HK-2 (cell line): ENCODE results near the gene VENTX.
A peak's percentile ranks its signal among the peaks of the same experiment; 100 is the strongest.

Experiments
- DNase-seq: peaks from one replicate; pipeline ENCODE4 v3.0.0-alpha.2; 2018; ENCODE audit not compliant: unreplicated experiment

The VENTX gene

GRCh38 chr10:133271521-133272300 is 34.1 kb downstream of the VENTX start:
- DNase-seq = no peak

GRCh38 chr10:133272301-133272963 is 34.8 kb downstream of the VENTX start:
- no peak for DNase-seq

DNA sequence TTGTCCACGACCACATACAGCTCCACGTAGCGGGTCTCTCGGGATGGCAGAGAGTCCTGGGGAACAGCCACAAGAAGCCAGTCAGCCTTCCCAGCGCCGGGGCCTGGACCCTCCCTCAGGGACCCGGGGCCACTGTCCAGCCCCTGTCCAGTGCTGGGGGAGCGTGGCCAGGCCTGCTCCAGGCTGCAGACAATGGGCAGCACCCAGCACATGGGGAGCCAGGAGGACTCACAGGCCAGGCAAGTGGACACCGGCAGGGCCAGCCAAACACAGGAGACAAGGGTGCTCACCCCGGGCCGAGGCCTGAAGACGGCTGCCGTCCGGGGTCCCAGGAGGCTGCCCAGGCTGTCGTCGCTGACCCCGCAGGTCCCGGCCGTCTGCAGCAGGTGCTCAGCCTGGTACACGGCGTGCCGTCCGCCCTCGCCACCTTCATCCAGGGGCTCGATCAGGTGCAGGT is 35.3 kb downstream of the VENTX start:
- no peak for DNase-seq

DNA sequence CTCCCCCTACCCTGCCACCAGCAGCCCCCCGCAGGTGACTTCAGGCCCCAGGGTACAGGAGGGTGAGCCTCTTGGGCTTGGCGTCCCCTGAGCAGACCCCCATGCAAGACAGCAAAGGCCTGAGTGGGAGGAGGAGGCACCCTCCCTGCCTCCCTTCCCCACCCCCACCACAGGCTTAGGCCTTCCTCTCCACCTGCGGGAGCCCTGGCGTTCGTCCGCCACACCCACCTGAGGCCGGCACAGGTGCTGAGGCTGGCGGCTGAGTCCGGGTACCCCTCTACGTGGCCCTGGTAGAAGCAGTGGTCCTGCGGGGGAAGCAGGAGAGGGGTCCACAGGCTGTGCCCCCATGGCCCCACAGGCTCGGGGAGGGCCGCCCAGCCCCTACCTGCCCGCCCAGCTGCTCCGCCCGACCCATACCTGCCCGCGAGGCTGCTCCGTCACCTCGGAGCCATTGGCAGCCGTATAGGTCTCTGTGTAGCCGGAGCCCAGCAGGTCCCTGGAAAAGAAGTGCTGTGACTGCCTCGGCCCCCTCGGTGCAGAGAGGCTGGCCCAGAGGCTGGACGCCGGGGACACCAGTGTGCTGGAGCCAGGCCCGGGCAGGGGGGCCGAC is 36.0 kb downstream of the VENTX start:
- DNase-seq = no peak

DNA sequence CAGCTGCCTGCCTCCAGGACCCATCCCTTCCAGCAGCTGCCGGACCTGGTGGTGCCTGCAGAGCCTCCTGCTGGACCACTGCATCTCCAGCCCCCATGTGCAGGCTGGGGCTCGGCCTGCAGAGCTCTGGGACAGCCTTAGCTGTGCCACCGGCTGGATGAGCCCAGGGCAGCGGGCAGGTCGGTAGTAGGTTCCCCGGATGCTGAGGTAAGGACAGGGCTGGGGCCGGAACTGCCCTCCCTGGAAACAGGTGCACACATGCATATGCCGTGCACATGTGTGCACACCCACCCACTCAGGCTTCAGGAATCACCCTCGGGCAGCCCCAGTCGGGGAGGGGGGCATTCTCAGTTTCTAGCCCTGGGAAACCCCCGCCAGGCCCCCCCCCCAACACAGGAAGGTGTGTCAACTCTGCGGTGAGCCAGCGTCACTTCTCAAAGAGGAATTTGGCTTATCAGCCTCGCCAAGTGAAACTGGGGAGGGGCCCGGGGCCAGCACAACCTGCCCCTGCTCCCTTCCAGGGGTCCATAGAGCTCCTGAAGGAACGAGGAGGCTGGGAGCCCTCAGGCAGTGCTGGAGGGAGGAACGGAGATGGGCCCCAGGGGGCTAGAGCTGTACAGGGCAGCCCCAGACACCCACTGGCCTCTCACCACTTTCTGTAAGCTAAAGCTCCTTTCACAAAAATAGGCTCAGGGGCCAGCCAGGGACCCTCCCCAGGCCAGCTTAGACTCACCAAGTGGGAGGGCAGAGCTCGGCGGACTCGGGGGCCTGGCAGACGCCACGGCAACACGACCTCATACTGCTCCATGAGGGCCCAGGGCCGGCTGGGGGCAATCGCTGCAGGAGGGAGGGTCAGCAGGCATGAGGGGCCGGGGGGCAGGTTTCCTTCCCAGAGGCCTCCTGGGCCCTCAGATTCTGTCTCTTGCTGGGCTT is 37.4 kb downstream of the VENTX start:
- no peak for DNase-seq

- DNase-seq = no peak
Measured at GRCh38 chr10:133275684-133276092, 38.0 kb downstream of the VENTX start.

GRCh38 chr10:133276100-133276434 is 38.4 kb downstream of the VENTX start:
- DNase-seq = no peak

DNA sequence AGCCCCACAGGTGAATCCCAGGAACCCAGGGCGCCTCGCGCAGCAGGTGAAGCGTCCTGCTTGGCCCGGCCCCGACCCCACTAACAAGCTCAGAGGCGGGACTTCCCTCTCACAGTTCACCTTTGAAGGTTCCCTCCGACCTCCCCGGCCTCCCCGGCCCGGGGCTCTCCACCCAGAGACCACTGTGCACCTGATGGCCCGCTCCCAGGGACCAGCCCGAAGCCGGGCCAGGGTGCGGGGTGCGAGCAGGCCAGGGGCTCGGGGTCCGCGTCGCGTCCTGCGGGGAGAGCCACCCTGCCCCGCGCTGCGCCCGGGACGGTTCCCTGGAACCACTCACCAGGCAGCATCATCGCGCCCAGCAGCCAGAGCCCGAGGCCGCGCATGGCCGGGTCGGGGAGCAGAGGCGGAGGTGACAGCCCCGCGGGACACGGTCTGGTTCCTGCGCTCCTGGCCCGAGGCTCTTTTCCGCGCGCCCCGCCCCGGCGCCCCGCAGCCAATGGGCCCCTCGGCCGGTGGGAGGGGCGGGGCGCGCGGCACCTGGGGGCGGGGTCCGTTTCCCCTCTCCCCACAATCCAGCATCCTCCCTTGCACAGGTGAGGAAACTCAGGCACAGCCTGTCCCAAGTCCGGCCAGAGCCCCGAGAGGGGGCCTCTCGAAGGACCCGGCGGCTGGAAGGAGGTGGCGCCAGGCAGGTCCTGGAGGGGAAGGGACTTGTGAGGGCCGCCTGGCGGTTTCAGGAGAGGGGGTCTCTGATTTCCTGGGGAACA is 39.0 kb downstream of the VENTX start, which contains the start of gene ADAM8:
TSS of gene ADAM8 (minus strand) at position 434 of the 767 bp plus-strand sequence. CDS start at position 383, 51 bp downstream.
- no peak for DNase-seq

GRCh38 chr10:133277277-133277992 is 39.8 kb downstream of the VENTX start:
- no peak for DNase-seq

DNA sequence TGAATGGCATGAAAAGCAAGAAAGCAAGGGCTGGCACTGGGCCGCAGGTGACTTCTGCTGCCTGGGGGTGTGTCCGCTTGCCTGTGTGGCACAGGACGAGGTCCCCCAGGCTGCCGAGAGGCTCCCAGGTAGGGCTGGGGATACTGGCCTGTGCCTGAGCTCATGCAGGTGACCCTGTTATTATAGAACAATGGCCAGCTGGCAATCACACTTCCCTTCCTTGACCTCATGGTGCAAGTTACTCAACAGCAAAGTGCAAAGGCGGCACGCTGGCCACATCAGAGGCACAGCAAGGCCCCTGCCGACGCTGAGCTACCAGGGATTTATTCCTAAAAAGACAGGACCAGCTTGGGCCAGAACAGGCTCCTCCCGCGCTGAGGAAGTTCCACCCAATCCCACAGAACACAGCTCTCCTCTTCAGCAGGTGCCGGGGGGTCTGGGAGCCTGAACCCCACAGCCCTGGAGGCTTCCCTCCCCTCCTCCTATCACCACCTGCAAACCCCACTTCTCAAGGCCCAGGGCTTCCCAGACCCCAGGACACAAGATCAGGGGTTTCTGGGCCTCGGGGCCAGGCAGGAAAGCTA is 40.4 kb downstream of the VENTX start:
- DNase-seq = no peak

DNA sequence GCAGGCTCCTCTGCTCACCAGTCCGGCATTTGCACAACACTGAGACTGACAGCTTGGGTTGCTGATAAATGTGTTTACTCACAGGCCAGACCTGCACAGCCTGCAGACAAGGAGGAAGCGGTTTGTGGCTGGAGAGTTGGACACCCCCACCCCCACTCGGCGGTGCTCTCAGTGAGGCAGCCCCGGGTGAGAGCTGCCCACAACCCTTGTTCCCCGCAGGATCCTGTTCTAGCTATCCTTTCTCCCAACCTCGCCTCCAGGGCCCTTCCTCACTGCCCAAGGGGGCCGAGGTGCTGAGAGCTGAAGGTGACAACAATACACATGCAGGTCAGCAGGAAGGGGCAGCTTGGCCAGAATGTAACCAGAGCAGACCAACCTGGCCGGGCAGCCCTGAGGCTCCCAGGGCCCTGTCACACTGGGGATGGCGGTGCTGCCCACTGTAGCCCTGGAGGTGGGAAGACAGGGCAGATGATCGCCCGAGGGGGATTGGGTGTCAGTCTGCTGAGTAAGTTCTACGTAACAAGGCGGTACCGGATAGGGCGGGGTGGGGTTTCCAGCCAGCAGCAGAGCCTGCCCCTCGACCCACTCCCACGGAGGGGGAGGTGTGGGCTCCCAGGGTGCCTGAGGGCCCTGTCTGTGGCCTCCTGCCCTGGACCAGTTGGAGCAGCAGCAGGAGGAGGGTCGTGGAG is 41.1 kb downstream of the VENTX start:
- peak; percentile 87 for DNase-seq

DNA sequence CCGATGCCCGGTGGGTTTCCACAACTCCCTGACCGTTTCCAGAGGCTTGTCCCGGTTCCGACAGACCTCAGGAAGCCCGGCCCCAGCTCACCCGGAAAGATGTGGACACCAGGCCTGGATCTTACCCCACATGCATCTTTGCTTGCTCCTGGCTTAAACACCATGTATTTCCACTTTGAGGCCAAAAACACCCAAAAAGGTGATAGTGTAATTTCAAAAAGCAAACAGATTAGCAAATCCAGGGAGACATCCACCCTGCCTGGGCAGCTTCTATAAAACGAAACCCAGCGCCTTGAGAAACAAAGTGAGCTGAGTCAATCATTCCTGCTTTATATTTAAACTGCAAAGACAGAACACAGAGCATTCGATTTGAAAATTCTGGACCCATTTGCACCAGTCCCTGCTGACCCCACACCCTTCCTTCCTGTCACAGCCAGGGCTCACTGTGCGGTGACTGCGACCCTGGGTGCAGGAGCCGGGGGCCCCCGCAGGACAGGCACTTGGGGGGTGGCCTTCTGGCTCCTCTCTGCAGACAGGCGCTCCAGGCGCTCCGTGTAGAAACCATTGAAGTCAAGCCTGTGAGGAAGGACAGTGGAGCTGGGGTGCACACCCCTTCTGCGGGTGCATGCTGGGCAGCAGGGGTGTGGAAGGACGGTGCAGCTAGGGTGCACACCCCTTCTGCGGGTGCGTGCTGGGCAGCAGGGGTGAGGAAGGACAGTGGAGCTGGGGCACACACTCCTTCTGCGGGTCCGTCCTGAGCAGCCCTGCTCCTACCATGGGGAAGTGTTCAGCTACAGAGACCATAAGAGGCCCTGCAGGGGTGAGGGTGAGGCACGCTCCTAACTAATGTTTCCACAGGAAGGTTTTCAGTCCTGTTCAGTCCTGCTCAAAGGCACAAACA is 41.9 kb downstream of the VENTX start:
- no peak for DNase-seq

DNA sequence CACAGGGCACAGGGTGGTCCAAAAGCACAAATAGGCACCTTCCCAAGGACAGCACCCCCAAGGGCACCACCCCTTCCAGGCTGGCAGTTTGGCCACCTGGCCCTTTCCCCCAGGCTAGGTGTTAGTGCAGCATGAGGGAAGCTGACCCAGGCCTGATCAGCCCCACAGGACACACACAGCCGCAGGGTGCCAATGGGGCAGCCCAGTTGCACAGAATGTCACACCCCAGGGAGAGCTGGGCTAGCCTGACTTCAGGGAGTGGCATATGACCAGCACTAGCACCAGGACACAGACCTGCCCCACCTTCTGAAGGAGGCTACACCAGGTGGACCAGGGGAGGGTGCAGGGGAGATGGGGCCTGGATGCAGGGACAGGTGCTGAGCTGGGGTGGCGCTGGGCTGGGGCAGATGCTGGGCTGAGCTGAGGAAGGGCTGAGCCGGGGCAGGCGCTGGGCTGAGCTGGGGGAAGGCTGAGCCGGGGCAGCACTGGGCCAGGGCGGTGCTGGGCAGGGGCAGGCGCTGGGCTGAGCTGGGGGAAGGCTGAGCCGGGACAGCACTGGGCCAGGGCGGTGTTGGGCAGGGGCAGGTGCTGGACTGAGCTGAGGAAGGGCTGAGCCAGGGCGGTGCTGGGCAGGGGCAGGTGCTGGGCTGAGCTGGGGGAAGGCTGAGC is 42.9 kb downstream of the VENTX start:
- DNase-seq = no peak

- no peak for DNase-seq
Measured at GRCh38 chr10:133281084-133281483, 43.4 kb downstream of the VENTX start.

- DNase-seq = no peak
Measured at GRCh38 chr10:133281628-133282372, 44.1 kb downstream of the VENTX start.

- DNase-seq = no peak
Measured at GRCh38 chr10:133282846-133283390, 45.3 kb downstream of the VENTX start.

DNA sequence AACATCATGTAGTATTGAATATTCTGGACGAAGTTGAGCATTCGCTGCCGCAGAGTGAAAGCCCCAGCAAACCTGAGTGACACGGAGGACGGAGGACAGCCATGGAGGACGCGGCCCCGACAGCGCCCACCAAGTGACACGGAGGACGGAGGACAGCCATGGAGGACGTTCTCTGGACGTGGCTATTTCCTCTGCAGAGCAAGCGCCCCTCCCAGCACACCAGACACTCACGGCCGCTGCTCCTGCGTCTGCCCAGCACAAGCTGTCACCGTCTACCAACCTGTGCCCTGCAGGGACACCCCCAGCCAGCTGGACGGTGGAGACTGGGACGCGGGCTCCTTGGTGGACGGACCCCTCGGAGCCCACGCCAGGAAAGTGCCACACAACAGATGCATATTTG is 46.3 kb downstream of the VENTX start:
- DNase-seq = no peak
